HG03196 (cell line): Measurements from ENCODE around the gene MAGI2.

Source experiments
- ATAC-seq: cut with Tn5 transposase; IDR thresholded peaks from one replicate; pipeline ENCODE4 v1.9.1; 2021; ENCODE audit not compliant: unreplicated experiment

Gene MAGI2

GRCh38 chr7:78213402-78213801, 1240.1 kb downstream of the MAGI2 start:
- no peak for ATAC-seq

GRCh38 chr7:78212476-78213060, 1240.9 kb downstream of the MAGI2 start:
- ATAC-seq: no peak

GRCh38 chr7:78207269-78207668, 1246.2 kb downstream of the MAGI2 start:
- ATAC-seq: no peak

GRCh38 chr7:78206769-78207168, 1246.7 kb downstream of the MAGI2 start:
- ATAC-seq: no peak

- no peak for ATAC-seq
Measured at GRCh38 chr7:78203042-78203720, 1250.3 kb downstream of the MAGI2 start.

GRCh38 chr7:78198756-78199155, 1254.7 kb downstream of the MAGI2 start:
- ATAC-seq: no peak

GRCh38 chr7:78197447-78197846, 1256.0 kb downstream of the MAGI2 start:
- peak; percentile 56 for ATAC-seq

GRCh38 chr7:78195281-78195680, 1258.2 kb downstream of the MAGI2 start:
- no peak for ATAC-seq

GRCh38 chr7:78194611-78195010, 1258.9 kb downstream of the MAGI2 start:
- no peak for ATAC-seq

GRCh38 chr7:78191475-78192079, 1261.9 kb downstream of the MAGI2 start:
- ATAC-seq: no peak

GRCh38 chr7:78189762-78190161, 1263.7 kb downstream of the MAGI2 start:
- ATAC-seq: no peak

- no peak for ATAC-seq
Measured at GRCh38 chr7:78185149-78185745, 1268.2 kb downstream of the MAGI2 start.

- ATAC-seq: no peak
Measured at GRCh38 chr7:78184299-78184698, 1269.2 kb downstream of the MAGI2 start.

GRCh38 chr7:78179827-78180477, 1273.5 kb downstream of the MAGI2 start:
- ATAC-seq: no peak

- no peak for ATAC-seq
Measured at GRCh38 chr7:78179211-78179610, 1274.3 kb downstream of the MAGI2 start.

- ATAC-seq: no peak
Measured at GRCh38 chr7:78178319-78178718, 1275.1 kb downstream of the MAGI2 start.

- no peak for ATAC-seq
Measured at GRCh38 chr7:78176171-78176570, 1277.3 kb downstream of the MAGI2 start.

- ATAC-seq: no peak
Measured at GRCh38 chr7:78175330-78176100, 1278.0 kb downstream of the MAGI2 start.

GRCh38 chr7:78173666-78174065, 1279.8 kb downstream of the MAGI2 start:
- ATAC-seq: no peak

GRCh38 chr7:78172933-78173591, 1280.4 kb downstream of the MAGI2 start:
- ATAC-seq: no peak
